ENCODE data around the gene ZBTB43. TPM values are rescaled to one million over a fixed set of nuclear protein-coding genes. Genes with fewer than 3 reads are reported as not detected.
"Not testable (repeated sequence)": the region's sequence is repeated elsewhere in the genome, so short reads cannot be mapped to it uniquely, and the experiment has no call there.

The ZBTB43 gene
- total and polyA plus RNA-seq, 2 experiments from 2014 or later: 9.7 to 11.8 TPM

DNA sequence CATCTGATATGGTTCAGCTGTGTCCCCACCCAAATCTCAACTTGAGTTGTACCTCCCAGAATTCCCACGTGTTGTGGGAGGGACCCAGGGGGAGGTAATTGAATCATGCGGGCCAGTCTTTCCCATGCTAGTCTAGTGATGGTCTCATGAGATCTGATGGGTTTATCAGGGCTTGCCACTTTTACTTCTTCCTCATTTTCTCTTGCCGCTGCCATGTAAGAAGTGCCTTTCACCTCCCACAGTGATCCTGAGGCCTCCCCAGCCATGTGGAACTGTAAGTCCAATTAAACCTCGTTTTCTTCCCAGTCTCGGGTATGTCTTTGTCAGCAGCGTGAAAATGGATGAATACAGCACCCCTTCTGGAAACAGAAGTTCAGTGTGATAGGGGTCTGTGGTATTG, 20.0 kb upstream of the ZBTB43 start:
- H3K27ac ChIP-seq (ENCODE audit: low read depth); H3K27me3 ChIP-seq (ENCODE audit: insufficient read depth); H4K20me1 ChIP-seq (replicated peaks; ENCODE audit: insufficient read depth); H3K9me2 ChIP-seq (ENCODE audit: insufficient read depth); DNase-seq (ENCODE audit: low spot score); H3K4me1 Mint-ChIP-seq; H3K4me2 ChIP-seq; H3F3A ChIP-seq (replicated peaks; ENCODE audit: low read depth); H3K27ac Mint-ChIP-seq; H3K4me3 ChIP-seq; H3K79me2 ChIP-seq (replicated peaks; ENCODE audit: insufficient read depth); H3K9me3 Mint-ChIP-seq; H2AFZ ChIP-seq; H3K27me3 Mint-ChIP-seq (ENCODE audit: insufficient read depth, low read depth, poor library complexity); H3K4me3 Mint-ChIP-seq; H3K4me1 ChIP-seq (ENCODE audit: insufficient read depth); H3K36me3 Mint-ChIP-seq (ENCODE audit: low read depth); ATAC-seq; H3K36me3 ChIP-seq (ENCODE audit: insufficient read depth): not testable (repeated sequence)

DNA sequence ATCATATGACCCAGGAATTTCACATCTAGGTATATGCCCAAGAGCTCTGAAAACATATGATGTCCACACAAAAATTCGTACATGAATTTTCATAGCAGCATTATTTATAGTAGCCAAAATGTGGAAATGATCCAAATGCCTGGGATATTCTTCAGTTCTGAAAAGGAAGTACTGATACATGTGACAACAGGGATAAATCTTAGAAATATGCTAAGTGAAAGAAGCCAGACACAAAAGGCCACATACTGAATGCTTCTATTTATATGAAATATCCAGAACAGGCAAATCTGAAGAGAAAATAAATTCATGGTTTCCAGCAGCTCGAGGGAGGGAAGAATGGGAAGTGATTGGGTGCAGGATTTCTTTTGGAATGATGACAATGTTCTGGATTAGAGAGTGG, 16.8 kb upstream of the ZBTB43 start:
- TF ChIP-seq NANOG (IDR thresholded peaks at IDR 0.05; ENCODE audit: borderline replicate concordance) (no peak), EZH2phosphoT487 (IDR thresholded peaks at IDR 0.05; ENCODE audit: unreplicated experiment) (no peak), CREB1 (CRISPR knock-in tag; IDR thresholded peaks at IDR 0.05; ENCODE audit: low read depth) (no peak), JUNB (IDR thresholded peaks at IDR 0.05; ENCODE audit: unreplicated experiment) (no peak)
- TF ChIP-seq, protein P1, sequence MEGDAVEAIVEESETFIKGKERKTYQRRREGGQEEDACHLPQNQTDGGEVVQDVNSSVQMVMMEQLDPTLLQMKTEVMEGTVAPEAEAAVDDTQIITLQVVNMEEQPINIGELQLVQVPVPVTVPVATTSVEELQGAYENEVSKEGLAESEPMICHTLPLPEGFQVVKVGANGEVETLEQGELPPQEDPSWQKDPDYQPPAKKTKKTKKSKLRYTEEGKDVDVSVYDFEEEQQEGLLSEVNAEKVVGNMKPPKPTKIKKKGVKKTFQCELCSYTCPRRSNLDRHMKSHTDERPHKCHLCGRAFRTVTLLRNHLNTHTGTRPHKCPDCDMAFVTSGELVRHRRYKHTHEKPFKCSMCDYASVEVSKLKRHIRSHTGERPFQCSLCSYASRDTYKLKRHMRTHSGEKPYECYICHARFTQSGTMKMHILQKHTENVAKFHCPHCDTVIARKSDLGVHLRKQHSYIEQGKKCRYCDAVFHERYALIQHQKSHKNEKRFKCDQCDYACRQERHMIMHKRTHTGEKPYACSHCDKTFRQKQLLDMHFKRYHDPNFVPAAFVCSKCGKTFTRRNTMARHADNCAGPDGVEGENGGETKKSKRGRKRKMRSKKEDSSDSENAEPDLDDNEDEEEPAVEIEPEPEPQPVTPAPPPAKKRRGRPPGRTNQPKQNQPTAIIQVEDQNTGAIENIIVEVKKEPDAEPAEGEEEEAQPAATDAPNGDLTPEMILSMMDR (conservative IDR thresholded peaks at IDR 0.05; ENCODE audit: low read depth in 2 of 2): no peak
- ATAC-seq: no peak
- Histone ChIP-seq H3K4me2 (no peak overlapping the region), H3K36me3 (ENCODE audit: insufficient read depth) (no peaks in the 10 kb centered on the region), H3K4me1 (ENCODE audit: insufficient read depth) (no peaks in the 10 kb centered on the region), H4K20me1 (replicated peaks; ENCODE audit: insufficient read depth) (no peaks in the 10 kb centered on the region), H2AFZ (no peak overlapping the region), H3F3A (replicated peaks; ENCODE audit: low read depth) (no peaks in the 10 kb centered on the region), H3K27ac (ENCODE audit: low read depth) (no peak overlapping the region), H3K4me3 (no peak overlapping the region), H3K79me2 (replicated peaks; ENCODE audit: insufficient read depth) (no peaks in the 10 kb centered on the region), H3K9me2 (ENCODE audit: insufficient read depth) (no peaks in the 10 kb centered on the region), H3K27me3 (ENCODE audit: insufficient read depth) (no peaks in the 10 kb centered on the region)
- Mint-ChIP-seq H3K27me3 (ENCODE audit: insufficient read depth, low read depth, poor library complexity) (peaks cover 9% of the 10 kb centered on the region), H3K27ac (no peak overlapping the region), H3K9me3 (no peaks in the 10 kb centered on the region), H3K4me3 (no peak overlapping the region), H3K4me1 (0 out of 3 replicates have a peak, but pooled peaks cover 2% of the 10 kb centered on the region), H3K36me3 (ENCODE audit: low read depth) (no peaks in the 10 kb centered on the region)
- no peak for DNase-seq (ENCODE audit: low spot score)

DNA sequence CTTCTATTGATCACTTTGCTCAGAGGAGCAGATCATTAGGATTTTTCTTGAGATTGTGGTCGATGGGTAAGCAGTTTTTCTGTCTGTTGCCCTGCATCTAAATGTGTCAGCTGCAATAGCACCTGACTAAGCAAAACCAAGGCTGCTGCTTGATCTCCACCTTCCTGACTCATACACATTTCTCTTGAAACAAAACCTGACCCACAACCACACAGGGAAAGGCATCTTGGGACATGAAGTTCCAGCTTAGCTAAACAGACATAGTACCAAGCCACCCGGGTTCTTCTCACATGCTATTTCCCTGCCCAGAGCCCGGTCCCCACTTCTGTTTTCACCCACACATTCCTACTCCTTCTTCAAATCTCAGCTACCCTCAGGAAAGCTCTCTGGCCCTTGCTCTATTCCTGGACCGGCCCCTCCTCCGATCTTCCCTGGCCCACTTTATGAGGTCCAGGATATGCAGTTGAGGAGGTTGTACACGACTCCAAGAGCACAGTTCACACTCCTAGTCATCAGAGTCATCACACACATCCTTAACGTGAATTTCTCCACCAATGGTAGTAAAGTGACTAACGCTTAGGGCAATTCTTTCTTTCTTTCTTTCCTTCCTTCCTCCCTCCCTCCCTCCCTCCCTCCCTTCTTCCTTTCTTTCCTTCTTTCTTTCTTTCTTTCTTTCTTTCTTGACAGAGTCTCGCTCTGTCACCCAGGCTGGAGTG, 16.0 kb upstream of the ZBTB43 start:
- Mint-ChIP-seq H3K27ac (no peak overlapping the region), H3K4me3 (no peak overlapping the region), H3K36me3 (ENCODE audit: low read depth) (no peaks in the 10 kb centered on the region), H3K9me3 (no peaks in the 10 kb centered on the region), H3K4me1 (0 out of 3 replicates have a peak, but pooled peaks cover 2% of the 10 kb centered on the region), H3K27me3 (ENCODE audit: insufficient read depth, low read depth, poor library complexity) (peaks cover 7% of the 10 kb centered on the region)
- no peaks in the 10 kb centered on the region for H3F3A ChIP-seq (replicated peaks; ENCODE audit: low read depth)
- ATAC-seq (no peak), DNase-seq (ENCODE audit: low spot score) (no peak)
- H3K4me3 ChIP-seq: no peak overlapping the region
- H3K27ac ChIP-seq (ENCODE audit: low read depth): no peak overlapping the region
- H3K27me3 ChIP-seq (ENCODE audit: insufficient read depth): no peaks in the 10 kb centered on the region
- no peaks in the 10 kb centered on the region for H3K79me2 ChIP-seq (replicated peaks; ENCODE audit: insufficient read depth)
- H3K4me1 ChIP-seq (ENCODE audit: insufficient read depth): no peaks in the 10 kb centered on the region
- no peaks in the 10 kb centered on the region for H3K36me3 ChIP-seq (ENCODE audit: insufficient read depth)
- H2AFZ ChIP-seq: 0 out of 2 replicates have a peak overlapping the region, but pooled peaks have one; percentile 32
- no peaks in the 10 kb centered on the region for H3K9me2 ChIP-seq (ENCODE audit: insufficient read depth)
- no peaks in the 10 kb centered on the region for H4K20me1 ChIP-seq (replicated peaks; ENCODE audit: insufficient read depth)
- no peak overlapping the region for H3K4me2 ChIP-seq
- TF ChIP-seq, protein P1 (conservative IDR thresholded peaks at IDR 0.05; ENCODE audit: low read depth in 2 of 2): no peak
- TF ChIP-seq POLR2AphosphoS5 (IDR thresholded peaks at IDR 0.05; ENCODE audit: low read depth): no peak
- TF ChIP-seq EZH2phosphoT487 (IDR thresholded peaks at IDR 0.05; ENCODE audit: unreplicated experiment): no peak
- TF ChIP-seq, protein P2, sequence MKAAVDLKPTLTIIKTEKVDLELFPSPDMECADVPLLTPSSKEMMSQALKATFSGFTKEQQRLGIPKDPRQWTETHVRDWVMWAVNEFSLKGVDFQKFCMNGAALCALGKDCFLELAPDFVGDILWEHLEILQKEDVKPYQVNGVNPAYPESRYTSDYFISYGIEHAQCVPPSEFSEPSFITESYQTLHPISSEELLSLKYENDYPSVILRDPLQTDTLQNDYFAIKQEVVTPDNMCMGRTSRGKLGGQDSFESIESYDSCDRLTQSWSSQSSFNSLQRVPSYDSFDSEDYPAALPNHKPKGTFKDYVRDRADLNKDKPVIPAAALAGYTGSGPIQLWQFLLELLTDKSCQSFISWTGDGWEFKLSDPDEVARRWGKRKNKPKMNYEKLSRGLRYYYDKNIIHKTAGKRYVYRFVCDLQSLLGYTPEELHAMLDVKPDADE (IDR thresholded peaks at IDR 0.05): no peak
- TF ChIP-seq NANOG (IDR thresholded peaks at IDR 0.05; ENCODE audit: borderline replicate concordance): no peak
- TF ChIP-seq, protein P3, sequence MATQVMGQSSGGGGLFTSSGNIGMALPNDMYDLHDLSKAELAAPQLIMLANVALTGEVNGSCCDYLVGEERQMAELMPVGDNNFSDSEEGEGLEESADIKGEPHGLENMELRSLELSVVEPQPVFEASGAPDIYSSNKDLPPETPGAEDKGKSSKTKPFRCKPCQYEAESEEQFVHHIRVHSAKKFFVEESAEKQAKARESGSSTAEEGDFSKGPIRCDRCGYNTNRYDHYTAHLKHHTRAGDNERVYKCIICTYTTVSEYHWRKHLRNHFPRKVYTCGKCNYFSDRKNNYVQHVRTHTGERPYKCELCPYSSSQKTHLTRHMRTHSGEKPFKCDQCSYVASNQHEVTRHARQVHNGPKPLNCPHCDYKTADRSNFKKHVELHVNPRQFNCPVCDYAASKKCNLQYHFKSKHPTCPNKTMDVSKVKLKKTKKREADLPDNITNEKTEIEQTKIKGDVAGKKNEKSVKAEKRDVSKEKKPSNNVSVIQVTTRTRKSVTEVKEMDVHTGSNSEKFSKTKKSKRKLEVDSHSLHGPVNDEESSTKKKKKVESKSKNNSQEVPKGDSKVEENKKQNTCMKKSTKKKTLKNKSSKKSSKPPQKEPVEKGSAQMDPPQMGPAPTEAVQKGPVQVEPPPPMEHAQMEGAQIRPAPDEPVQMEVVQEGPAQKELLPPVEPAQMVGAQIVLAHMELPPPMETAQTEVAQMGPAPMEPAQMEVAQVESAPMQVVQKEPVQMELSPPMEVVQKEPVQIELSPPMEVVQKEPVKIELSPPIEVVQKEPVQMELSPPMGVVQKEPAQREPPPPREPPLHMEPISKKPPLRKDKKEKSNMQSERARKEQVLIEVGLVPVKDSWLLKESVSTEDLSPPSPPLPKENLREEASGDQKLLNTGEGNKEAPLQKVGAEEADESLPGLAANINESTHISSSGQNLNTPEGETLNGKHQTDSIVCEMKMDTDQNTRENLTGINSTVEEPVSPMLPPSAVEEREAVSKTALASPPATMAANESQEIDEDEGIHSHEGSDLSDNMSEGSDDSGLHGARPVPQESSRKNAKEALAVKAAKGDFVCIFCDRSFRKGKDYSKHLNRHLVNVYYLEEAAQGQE (IDR thresholded peaks at IDR 0.05; ENCODE audit: unreplicated experiment): no peak

Measured in GM23338 (cell line).